Thoracic aorta (tissue), 2 donors: ENCODE results near the gene ELOVL6. TPM values are rescaled to one million over a fixed set of nuclear protein-coding genes. Genes with fewer than 3 reads are reported as not detected.

ENCODE experiments used
- ATAC-seq: fragments of 150-250 bp; one replicate; pipeline ENCODE4 v1.8.0; 2017; ENCODE audit warnings: low read depth; ENCODE audit not compliant: insufficient number of reproducible peaks, low FRiP score
- DNase-seq: peaks from one replicate; pipeline ENCODE4 v3.0.0-alpha.2; 2020; ENCODE audit warnings: low spot score
- H3K27ac ChIP-seq, 2 donors: fragments of 200-600 bp; sonication (generic); 1 replicate in 1 of 2; 2 replicates in 1 of 2; pipeline ENCODE4 v1.5.1; 2016; ENCODE audit warnings: mild to moderate bottlenecking in 2 of 2, moderate library complexity in 2 of 2
- H3K27me3 ChIP-seq: fragments of 200-600 bp; sonication (generic); replicated peaks from 2 replicates; pipeline ENCODE4 v1.6.0; 2016; ENCODE audit warnings: mild to moderate bottlenecking; ENCODE audit not compliant: insufficient read depth
- H3K36me3 ChIP-seq: fragments of 200-600 bp; sonication (generic); one replicate; pipeline ENCODE4 v1.5.1; 2016
- H3K4me1 ChIP-seq, 2 donors: fragments of 200-600 bp; sonication (generic); 1 replicate in 1 of 2; 2 replicates in 1 of 2; pipeline versions ENCODE4 v1.5.1 to v1.6.0; 2016; ENCODE audit warnings: low read depth in 2 of 2, mild to moderate bottlenecking in 1 of 2; ENCODE audit not compliant: control insufficient read depth in 1 of 2
- H3K4me3 ChIP-seq: fragments of 200-600 bp; sonication (generic); 2 replicates; pipeline ENCODE4 v1.5.1; 2016; ENCODE audit warnings: mild to moderate bottlenecking
- H3K9me3 ChIP-seq: fragments of 200-600 bp; sonication (generic); 2 replicates; pipeline ENCODE4 v1.5.1; 2016
- total RNA-seq, 2 donors: library from RNA; depleted of rRNA; stranded (reverse); fragments of >200 nt; gene quantifications; one replicate each; pipeline versions ENCODE4 v1.1.0 to v1.2.3, GENCODE V29; 2016
- TF ChIP-seq, protein P1 (sequence below): fragments of 200-600 bp; sonication (generic); IDR thresholded peaks from one replicate; pipeline ENCODE4 v1.5.1; 2019; ENCODE audit warnings: antibody characterized with exemption

Gene ELOVL6
- total RNA-seq, 2 donors from 2014 or later, result 1.5 to 2.7 TPM

DNA sequence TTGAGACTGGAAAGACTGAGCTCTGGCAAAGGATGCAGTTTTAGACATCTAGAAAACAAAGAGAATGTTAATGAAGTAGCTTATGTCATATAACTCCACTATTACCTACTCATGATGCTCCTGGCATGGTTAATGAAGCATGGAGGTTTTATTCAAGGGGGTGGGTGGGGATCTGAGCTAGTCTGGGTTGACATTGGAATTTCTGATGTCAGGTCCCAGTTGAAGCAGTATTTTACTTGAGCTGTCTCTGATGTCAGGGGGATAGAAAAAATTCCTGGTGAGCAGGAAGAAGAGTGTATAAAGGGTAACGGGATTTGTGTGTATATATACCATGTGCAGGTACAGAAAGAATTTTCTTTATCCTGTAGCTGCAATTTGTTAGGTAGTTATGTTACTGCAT is 102.0 kb downstream of the ELOVL6 start:
- TF ChIP-seq, protein P1, sequence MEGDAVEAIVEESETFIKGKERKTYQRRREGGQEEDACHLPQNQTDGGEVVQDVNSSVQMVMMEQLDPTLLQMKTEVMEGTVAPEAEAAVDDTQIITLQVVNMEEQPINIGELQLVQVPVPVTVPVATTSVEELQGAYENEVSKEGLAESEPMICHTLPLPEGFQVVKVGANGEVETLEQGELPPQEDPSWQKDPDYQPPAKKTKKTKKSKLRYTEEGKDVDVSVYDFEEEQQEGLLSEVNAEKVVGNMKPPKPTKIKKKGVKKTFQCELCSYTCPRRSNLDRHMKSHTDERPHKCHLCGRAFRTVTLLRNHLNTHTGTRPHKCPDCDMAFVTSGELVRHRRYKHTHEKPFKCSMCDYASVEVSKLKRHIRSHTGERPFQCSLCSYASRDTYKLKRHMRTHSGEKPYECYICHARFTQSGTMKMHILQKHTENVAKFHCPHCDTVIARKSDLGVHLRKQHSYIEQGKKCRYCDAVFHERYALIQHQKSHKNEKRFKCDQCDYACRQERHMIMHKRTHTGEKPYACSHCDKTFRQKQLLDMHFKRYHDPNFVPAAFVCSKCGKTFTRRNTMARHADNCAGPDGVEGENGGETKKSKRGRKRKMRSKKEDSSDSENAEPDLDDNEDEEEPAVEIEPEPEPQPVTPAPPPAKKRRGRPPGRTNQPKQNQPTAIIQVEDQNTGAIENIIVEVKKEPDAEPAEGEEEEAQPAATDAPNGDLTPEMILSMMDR, result no peak
- Histone ChIP-seq H3K4me1 (no peaks in the 10 kb centered on the region), H3K4me3 (no peak overlapping the region), H3K27me3 (no peaks in the 10 kb centered on the region), H3K36me3 (no peaks in the 10 kb centered on the region), H3K27ac (no peak overlapping the region), H3K9me3 (no peaks in the 10 kb centered on the region)
- DNase-seq, result no peak
- no peak for ATAC-seq

DNA sequence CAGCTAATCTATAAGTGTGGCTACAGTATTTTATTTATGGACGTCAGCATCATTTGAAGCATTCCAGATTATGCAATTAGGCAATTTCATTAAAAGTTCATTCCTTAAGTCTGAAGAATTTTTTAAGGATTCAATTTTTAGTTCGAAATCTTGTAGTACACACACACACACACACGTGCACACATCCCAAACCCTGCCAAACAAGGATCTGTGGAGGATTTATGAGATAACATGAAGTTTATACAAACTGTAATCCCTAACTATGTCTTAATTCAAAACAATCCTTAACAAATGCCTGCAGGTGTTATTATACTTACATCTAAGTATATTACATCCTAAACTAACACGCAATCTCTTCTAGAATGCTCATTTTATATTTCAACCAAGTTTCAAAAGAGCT is 105.8 kb downstream of the ELOVL6 start:
- DNase-seq (no peak), ATAC-seq (no peak)

DNA sequence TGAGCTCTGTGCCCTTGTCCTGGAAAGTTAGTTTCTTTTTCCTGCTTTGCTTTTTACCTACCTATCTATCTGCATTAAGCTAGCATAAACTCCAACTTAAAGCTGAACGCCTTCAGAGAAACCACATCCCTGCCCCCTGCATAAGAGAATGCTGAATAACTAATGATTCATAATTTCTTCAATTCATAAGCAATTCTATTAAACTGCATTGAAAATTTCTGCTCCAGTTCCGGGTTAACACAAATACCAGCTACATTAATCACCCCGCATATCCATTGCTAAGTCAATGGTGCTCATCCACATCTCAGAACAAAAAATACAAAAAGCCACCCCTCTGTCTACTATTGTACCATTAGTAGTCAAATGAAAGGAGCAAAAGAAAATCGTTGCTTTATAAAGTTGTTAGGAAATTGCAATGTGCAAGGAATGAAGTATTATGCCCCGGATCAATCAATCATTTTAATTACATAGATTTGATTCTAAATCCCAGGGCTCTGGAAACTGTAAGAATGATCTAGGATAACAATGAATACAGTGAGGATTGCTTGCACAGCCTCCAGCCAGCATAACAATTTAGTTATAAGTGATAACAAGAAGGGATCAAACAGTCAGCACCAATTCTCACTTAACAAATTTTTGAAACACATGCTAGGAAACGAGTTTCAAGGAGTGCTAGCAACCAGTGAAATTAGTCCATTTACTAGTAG is 106.8 kb downstream of the ELOVL6 start:
- Histone ChIP-seq H3K4me1 (peaks cover 4 to 11% of the 10 kb centered on the region in 2 donors), H3K27me3 (no peaks in the 10 kb centered on the region), H3K9me3 (no peaks in the 10 kb centered on the region), H3K36me3 (no peaks in the 10 kb centered on the region), H3K27ac (no peak overlapping the region), H3K4me3 (no peak overlapping the region)
- no peak for ATAC-seq
- TF ChIP-seq, protein P1, result no peak
- DNase-seq, result no peak

More for the DNA sequence above, 105.8 kb downstream of the ELOVL6 start:
- H3K27me3 ChIP-seq, result no peaks in the 10 kb centered on the region
- H3K36me3 ChIP-seq, result no peaks in the 10 kb centered on the region
- no peak overlapping the region for H3K27ac ChIP-seq
- no peak overlapping the region for H3K4me3 ChIP-seq
- H3K4me1 ChIP-seq, result peaks cover 0 to under 1% of the 10 kb centered on the region in 2 donors
- TF ChIP-seq, protein P1, result no peak
- no peaks in the 10 kb centered on the region for H3K9me3 ChIP-seq

DNA sequence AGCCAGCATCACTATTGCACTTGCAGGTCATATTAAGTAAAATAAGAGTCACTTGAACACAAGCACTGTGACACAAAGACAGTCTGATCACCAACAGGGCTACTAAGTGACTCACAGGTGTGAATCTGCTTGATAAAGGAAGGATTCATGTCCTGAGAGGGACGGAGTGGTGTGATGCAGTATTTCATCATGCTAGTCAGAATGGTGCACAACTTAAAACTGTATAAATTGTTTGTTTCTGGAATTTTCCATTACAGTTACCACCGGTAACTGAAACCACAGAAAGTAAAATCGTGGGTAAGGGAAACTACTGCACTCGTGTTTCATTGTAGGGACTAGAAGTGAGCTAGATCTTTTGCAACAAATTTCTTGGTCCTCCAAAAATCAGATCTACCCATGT is 109.7 kb downstream of the ELOVL6 start:
- TF ChIP-seq, protein P1, result no peak
- no peak overlapping the region for H3K27ac ChIP-seq

DNA sequence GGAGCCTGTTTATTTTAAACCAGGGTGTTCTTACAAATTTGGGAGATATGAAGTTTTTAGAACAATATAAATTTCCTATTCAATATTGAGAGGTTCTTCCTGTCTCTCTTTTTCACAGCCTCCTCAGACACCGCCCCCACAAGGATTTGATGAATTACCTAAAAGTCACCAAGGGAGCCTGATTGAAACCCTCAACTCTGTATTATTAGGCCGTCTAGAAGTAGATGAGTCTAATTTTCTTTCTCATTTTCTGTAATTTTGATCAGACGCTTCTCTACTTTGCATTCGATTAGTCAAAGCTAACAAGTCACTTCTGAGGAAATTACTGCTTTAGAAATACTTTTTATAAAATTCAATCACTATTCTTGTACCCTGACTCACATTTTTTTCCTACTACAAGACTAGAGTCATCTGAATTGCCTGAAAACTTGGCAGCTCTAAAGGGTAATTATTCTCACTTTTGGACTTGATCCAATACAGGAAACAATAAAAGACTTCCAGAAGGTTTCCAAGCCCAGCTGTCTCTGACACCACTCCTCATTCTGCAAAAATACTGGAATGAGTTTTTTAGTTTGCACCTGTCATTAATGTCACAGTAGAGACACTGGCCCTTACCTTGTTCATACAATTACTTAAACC is 111.2 kb downstream of the ELOVL6 start:
- Histone ChIP-seq H3K4me3 (no peak overlapping the region), H3K27ac (no peak overlapping the region), H3K27me3 (no peaks in the 10 kb centered on the region), H3K9me3 (no peaks in the 10 kb centered on the region), H3K4me1 (peaks cover 4 to 18% of the 10 kb centered on the region in 2 donors), H3K36me3 (no peaks in the 10 kb centered on the region)
- ATAC-seq (peak; percentile 43), DNase-seq (no peak)
- TF ChIP-seq, protein P1, result no peak

More for the DNA sequence above, 109.7 kb downstream of the ELOVL6 start:
- H3K36me3 ChIP-seq, result no peaks in the 10 kb centered on the region
- H3K27me3 ChIP-seq, result no peaks in the 10 kb centered on the region
- ATAC-seq, result no peak
- no peak for DNase-seq
- no peak overlapping the region for H3K4me3 ChIP-seq
- H3K9me3 ChIP-seq, result no peaks in the 10 kb centered on the region
- peaks cover 4 to 18% of the 10 kb centered on the region in 2 donors for H3K4me1 ChIP-seq
